NCI-H1436 (cell line): ENCODE results near the gene PEBP1.

Source experiments
- DNase-seq: peaks from one replicate; lab custom pipeline; 2025; lab: John Stamatoyannopoulos, UW

Gene PEBP1

GRCh38 chr12:118136559-118137003, 657 bp downstream of the PEBP1 start:
- peak; percentile 3 for DNase-seq

GRCh38 chr12:118137148-118137678, 1.3 kb downstream of the PEBP1 start:
- no peak for DNase-seq

GRCh38 chr12:118140825-118141224, 4.9 kb downstream of the PEBP1 start:
- no peak for DNase-seq

GRCh38 chr12:118144499-118144898, 8.6 kb downstream of the PEBP1 start:
- no peak for DNase-seq

GRCh38 chr12:118145113-118145797, 9.3 kb downstream of the PEBP1 start:
- no peak for DNase-seq

- no peak for DNase-seq
These were observed 9.9 kb downstream of the PEBP1 start for GRCh38 chr12:118145798-118146156.

GRCh38 chr12:118148287-118148686, 12.4 kb downstream of the PEBP1 start:
- no peak for DNase-seq

- no peak for DNase-seq
These were observed 14.7 kb downstream of the PEBP1 start for GRCh38 chr12:118150625-118151024.

GRCh38 chr12:118151755-118152154, 15.8 kb downstream of the PEBP1 start:
- DNase-seq, result no peak

GRCh38 chr12:118160536-118160935, 24.6 kb downstream of the PEBP1 start:
- no peak for DNase-seq

- peak; percentile 2 for DNase-seq
These were observed 29.0 kb downstream of the PEBP1 start for GRCh38 chr12:118164798-118165486.

GRCh38 chr12:118166946-118167345, 31.0 kb downstream of the PEBP1 start:
- DNase-seq, result no peak

GRCh38 chr12:118175823-118176447, 40.0 kb downstream of the PEBP1 start:
- DNase-seq, result no peak

- DNase-seq, result no peak
These were observed 47.2 kb downstream of the PEBP1 start for GRCh38 chr12:118183155-118183554.

GRCh38 chr12:118183711-118184110, 47.8 kb downstream of the PEBP1 start:
- DNase-seq, result no peak

GRCh38 chr12:118185602-118186397, 49.9 kb downstream of the PEBP1 start:
- DNase-seq, result no peak

GRCh38 chr12:118187751-118188435, 52.0 kb downstream of the PEBP1 start:
- no peak for DNase-seq

- no peak for DNase-seq
These were observed 52.9 kb downstream of the PEBP1 start for GRCh38 chr12:118188690-118189371.

- DNase-seq, result peak; percentile 46
These were observed 53.8 kb downstream of the PEBP1 start for GRCh38 chr12:118189741-118190191.

GRCh38 chr12:118190266-118190665, 54.3 kb downstream of the PEBP1 start:
- peak; percentile 24 for DNase-seq

GRCh38 chr12:118193477-118193876, 57.6 kb downstream of the PEBP1 start:
- DNase-seq, result no peak
